Activated naive CD8-positive, alpha-beta T cell treated with anti-CD3 and anti-CD28 coated beads, Interleukin-2, amount 10 ng/mL, durations not matched to agents 7 days and 5 days (primary cell): ENCODE data around the gene SLC10A7. TPM values are rescaled to one million over a fixed set of nuclear protein-coding genes. Genes with fewer than 3 reads are reported as not detected.

Experiments
- ATAC-seq: fragments of 150-1000 bp; cut with Tn5 transposase; one replicate; pipeline ENCODE4 v1.10.0; 2021; ENCODE audit warnings: low read depth, moderate library complexity
- POLR2A ChIA-PET: fragments of 350-600 bp; sonication (Branson Sonifier 250); formaldehyde crosslinking; loops from one replicate; lab custom pipeline; 2021; ENCODE audit warnings: antibody characterized with exemption; lab: Charles Lee
- DNase-seq: peaks from one replicate; pipeline ENCODE4 v3.0.0; 2021
- H3K27ac Mint-ChIP-seq: one replicate; pipeline ENCODE4 v1.8.0; 2022; ENCODE audit warnings: mild to moderate bottlenecking, mixed read lengths
- H3K27me3 Mint-ChIP-seq: one replicate; pipeline ENCODE4 v1.8.0; 2022; ENCODE audit warnings: mild to moderate bottlenecking, moderate library complexity, mixed read lengths
- H3K36me3 Mint-ChIP-seq: one replicate; pipeline ENCODE4 v1.8.0; 2021; ENCODE audit warnings: mild to moderate bottlenecking, mixed read lengths
- H3K4me1 Mint-ChIP-seq: one replicate; pipeline ENCODE4 v1.8.0; 2021; ENCODE audit warnings: mixed read lengths
- H3K4me3 Mint-ChIP-seq: one replicate; pipeline ENCODE4 v1.8.0; 2022; ENCODE audit warnings: mild to moderate bottlenecking, moderate library complexity, mixed read lengths
- H3K9me3 Mint-ChIP-seq: one replicate; pipeline ENCODE4 v1.8.0; 2021; ENCODE audit warnings: mixed read lengths
- total RNA-seq, 2 experiments: library from RNA; stranded (reverse); gene quantifications; one replicate each; pipeline ENCODE4 v1.2.3, GENCODE V29; 2021

SLC10A7 gene
- total RNA-seq, 2 experiments from 2014 or later, result 19.5 to 19.7 TPM

DNA sequence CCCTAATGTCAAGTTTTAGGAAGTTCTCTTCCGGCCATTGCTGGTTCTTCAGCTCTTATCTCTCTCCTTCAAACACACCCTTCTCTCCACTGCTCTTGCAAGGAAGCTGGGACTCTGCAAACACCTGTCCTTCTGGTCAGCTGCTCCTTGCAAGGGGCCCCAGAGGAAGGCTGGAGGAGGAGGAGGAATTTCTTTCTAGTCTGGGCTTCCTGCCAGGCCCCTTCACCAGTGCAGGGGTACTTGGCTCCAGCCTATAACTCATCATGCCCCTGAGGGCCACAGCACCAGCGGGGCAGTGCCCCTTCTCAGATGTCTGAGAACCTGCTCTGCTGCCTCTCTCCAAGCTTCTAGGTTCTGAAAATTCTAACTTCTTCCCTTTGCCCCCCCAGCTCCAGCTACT lies 260.7 kb downstream of the SLC10A7 start:
- no peak overlapping the region for H3K4me3 Mint-ChIP-seq
- no peak for ATAC-seq
- no peaks in the 10 kb centered on the region for H3K27me3 Mint-ChIP-seq
- POLR2A ChIA-PET, result no interaction called here
- H3K27ac Mint-ChIP-seq, result no peak overlapping the region
- no peaks in the 10 kb centered on the region for H3K9me3 Mint-ChIP-seq
- no peak for DNase-seq
- H3K36me3 Mint-ChIP-seq, result peaks cover 10% of the 10 kb centered on the region
- H3K4me1 Mint-ChIP-seq, result no peaks in the 10 kb centered on the region

DNA sequence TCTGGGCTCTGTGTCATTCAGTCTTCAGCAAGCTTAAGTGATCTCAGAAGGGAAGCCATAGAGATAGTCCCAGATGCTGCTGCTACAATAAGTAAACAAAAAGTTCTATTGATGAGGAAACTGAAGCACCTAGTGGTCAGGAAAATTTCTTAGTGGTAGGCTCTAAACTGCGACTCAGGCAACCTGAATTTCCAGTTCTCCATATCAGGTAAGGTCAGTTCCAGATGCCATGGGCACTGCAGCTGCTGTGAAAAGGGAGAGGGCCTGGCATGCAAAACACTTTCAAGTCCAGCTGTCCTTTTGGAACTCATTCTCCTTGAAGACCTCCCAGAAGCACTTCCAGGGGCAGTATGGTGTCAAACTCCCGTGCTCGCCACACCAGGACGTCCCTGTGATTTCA lies 261.2 kb downstream of the SLC10A7 start:
- H3K27me3 Mint-ChIP-seq, result no peaks in the 10 kb centered on the region
- H3K4me3 Mint-ChIP-seq, result no peak overlapping the region
- no peaks in the 10 kb centered on the region for H3K4me1 Mint-ChIP-seq
- peaks cover 10% of the 10 kb centered on the region for H3K36me3 Mint-ChIP-seq
- ATAC-seq (no peak), DNase-seq (no peak)
- POLR2A ChIA-PET, result no interaction called here
- H3K9me3 Mint-ChIP-seq, result no peaks in the 10 kb centered on the region
- no peak overlapping the region for H3K27ac Mint-ChIP-seq

DNA sequence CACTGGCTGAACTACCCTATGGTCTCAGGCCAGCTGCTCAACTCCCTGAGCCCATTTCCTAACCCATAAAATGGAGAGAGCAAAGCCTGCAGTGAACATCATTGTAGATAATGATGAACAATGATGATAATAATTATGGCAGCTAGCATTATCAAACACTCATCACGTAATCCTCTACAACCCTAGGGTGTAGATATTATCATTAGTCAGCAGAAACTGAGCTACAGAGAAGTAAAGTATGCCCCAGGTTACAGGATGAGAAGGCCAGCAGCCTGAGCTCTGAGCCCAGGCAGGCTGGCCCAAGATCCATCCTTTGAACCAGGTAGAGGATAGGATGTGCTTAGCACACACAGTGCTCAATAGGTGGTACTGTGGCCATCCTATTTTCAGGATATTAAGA lies 264.2 kb downstream of the SLC10A7 start:
- Mint-ChIP-seq H3K36me3 (peaks cover 7% of the 10 kb centered on the region), H3K9me3 (no peaks in the 10 kb centered on the region), H3K4me3 (no peak overlapping the region), H3K27ac (no peak overlapping the region), H3K4me1 (no peaks in the 10 kb centered on the region), H3K27me3 (no peaks in the 10 kb centered on the region)
- DNase-seq (no peak), ATAC-seq (no peak)
- POLR2A ChIA-PET, result no interaction called here

DNA sequence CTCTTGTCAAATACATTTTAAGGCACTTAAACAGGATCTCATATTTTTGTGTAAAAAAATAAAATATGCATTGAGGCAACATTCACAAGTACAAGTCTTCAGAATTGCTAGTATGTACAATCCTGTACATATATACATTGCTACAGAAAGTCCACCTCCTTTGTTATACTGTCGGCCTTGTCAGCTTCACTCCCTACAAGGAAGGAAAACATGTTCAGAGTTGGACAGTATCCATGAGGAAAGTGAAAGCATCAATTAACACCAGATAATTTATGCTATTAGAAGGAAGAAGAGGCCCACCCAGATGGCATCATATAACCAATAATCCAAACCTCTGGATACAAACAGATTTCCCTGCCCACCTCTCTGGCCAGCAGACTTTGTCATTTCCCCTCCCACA lies 265.4 kb downstream of the SLC10A7 start:
- no peaks in the 10 kb centered on the region for H3K27me3 Mint-ChIP-seq
- H3K27ac Mint-ChIP-seq, result no peak overlapping the region
- no peaks in the 10 kb centered on the region for H3K4me1 Mint-ChIP-seq
- peaks cover 11% of the 10 kb centered on the region for H3K36me3 Mint-ChIP-seq
- POLR2A ChIA-PET, result no interaction called here
- no peak for ATAC-seq
- DNase-seq, result no peak
- H3K4me3 Mint-ChIP-seq, result no peak overlapping the region
- H3K9me3 Mint-ChIP-seq, result no peaks in the 10 kb centered on the region

DNA sequence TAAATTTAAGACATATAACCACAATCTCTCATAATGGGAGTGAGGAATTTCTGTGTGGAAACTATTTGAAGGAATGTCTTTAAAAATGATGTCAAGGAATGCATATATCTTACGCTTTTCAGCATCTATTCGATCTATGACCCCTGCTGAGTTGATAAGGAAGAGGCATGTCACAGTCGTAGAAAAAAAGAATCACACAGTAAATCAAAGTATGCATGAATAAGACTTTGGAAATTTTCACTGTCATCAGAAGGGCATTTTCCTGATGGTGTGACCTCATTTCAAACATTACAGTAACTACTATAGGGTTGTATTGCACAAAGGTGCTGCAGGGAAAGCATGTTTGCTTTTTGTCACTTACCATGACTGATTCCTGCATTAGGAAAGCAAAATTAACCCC lies 265.9 kb downstream of the SLC10A7 start:
- ATAC-seq (no peak), DNase-seq (no peak)
- Mint-ChIP-seq H3K4me3 (no peak overlapping the region), H3K27me3 (no peaks in the 10 kb centered on the region), H3K36me3 (peaks cover 11% of the 10 kb centered on the region), H3K27ac (no peak overlapping the region), H3K4me1 (no peaks in the 10 kb centered on the region), H3K9me3 (no peaks in the 10 kb centered on the region)
- POLR2A ChIA-PET, result no interaction called here

DNA sequence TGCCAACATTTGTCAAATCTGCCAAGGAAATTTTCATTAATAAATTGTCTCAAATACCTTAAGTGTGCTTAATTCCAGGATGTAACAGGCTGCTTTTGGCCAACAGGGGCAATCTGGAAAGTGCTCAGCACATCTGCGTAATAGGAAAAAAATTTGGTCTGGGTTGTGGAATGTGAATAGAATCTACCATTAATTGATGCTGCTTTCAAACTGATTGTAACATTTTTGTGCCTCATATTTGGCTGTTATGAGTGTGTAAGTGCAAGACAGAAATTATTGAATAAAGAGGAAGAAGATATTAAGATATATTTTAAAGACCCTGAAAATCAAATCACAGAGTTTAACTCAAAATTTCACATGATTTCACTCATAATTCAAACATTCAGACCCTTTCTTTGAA lies 266.3 kb downstream of the SLC10A7 start:
- Mint-ChIP-seq H3K4me3 (no peak overlapping the region), H3K4me1 (no peaks in the 10 kb centered on the region), H3K36me3 (peaks cover 11% of the 10 kb centered on the region), H3K27me3 (no peaks in the 10 kb centered on the region), H3K9me3 (no peaks in the 10 kb centered on the region), H3K27ac (no peak overlapping the region)
- POLR2A ChIA-PET, result no interaction called here
- ATAC-seq, result no peak
- DNase-seq, result no peak

DNA sequence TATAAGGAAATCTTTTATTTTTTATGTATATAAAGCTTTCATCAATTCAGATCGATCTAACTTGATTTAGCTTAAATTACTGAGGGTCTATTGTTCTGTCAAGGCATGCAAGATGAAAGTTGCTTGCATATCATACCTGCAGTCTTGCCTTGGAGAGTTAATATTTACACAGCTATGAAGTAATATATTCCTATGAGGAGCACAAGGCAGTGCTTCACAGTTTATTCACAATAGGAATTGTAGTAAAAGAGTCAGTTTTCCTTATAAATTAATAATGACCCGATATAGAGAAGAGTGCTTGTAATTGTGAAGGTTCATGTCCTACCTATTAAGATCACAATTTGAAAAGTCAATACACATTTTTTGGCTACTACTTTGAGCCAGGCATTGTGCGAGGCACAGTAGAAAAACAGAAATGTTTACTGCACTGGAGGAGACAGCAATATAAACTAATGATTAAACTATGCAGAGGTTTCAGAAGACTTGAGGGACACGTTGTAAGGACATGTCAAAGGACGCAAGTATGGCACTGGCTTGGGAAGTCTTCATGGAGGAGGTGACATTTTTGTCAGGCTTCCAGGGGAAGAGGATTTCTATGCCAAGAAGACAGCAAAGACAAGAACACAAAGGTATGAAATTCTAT lies 268.6 kb downstream of the SLC10A7 start:
- Mint-ChIP-seq H3K4me3 (no peak overlapping the region), H3K9me3 (no peaks in the 10 kb centered on the region), H3K27me3 (no peaks in the 10 kb centered on the region), H3K27ac (no peak overlapping the region), H3K4me1 (no peaks in the 10 kb centered on the region), H3K36me3 (peaks cover 6% of the 10 kb centered on the region)
- ATAC-seq (no peak), DNase-seq (no peak)
- POLR2A ChIA-PET, result no interaction called here

DNA sequence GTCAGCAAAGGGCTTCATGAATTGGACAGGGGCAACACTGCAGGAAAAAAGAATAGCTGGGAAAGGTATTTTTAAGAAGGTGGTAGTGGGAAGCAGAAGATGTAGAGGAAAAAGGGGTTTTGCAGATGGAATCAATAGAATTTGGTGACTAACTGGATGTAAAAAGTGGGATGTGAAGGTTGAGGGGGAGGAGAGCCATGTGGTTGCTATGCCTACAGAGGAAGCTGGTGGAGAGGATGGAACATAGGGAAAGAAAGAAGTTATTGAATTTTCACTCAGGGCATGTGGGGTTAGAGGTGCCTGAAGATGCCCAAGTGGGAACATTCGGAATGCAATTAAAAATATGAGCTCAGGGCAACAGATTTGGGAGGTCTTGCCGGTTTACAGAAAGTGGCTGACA lies 274.4 kb downstream of the SLC10A7 start:
- no peak for ATAC-seq
- Mint-ChIP-seq H3K4me3 (no peak overlapping the region), H3K27ac (no peak overlapping the region), H3K9me3 (no peaks in the 10 kb centered on the region), H3K27me3 (no peaks in the 10 kb centered on the region), H3K4me1 (peaks cover 5% of the 10 kb centered on the region), H3K36me3 (peaks cover 6% of the 10 kb centered on the region)
- POLR2A ChIA-PET, result no interaction called here
- no peak for DNase-seq

DNA sequence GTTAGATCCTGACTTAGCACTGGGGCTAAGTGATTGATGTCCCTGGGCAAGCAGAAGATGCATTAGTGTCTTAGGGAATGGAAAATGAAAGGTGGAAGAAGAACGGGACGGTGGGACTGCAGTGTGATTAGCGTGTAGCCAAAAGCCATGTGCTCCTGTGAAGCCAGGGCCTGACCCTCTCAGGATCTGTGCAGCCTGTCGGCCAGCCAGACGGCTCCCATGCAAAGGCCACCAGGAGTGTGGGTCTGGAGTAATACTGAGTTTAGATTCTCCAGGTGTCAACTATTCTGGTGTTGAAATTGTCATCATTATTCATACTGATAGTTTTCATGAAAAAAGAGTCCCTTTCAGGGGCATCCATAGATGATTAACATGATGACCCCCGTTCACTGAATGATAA lies 275.4 kb downstream of the SLC10A7 start:
- H3K4me1 Mint-ChIP-seq, result peaks cover 8% of the 10 kb centered on the region
- ATAC-seq, result no peak
- no peak overlapping the region for H3K27ac Mint-ChIP-seq
- DNase-seq, result no peak
- POLR2A ChIA-PET, result no interaction called here
- H3K9me3 Mint-ChIP-seq, result no peaks in the 10 kb centered on the region
- H3K4me3 Mint-ChIP-seq, result no peak overlapping the region
- peaks cover 2% of the 10 kb centered on the region for H3K36me3 Mint-ChIP-seq
- H3K27me3 Mint-ChIP-seq, result no peaks in the 10 kb centered on the region

DNA sequence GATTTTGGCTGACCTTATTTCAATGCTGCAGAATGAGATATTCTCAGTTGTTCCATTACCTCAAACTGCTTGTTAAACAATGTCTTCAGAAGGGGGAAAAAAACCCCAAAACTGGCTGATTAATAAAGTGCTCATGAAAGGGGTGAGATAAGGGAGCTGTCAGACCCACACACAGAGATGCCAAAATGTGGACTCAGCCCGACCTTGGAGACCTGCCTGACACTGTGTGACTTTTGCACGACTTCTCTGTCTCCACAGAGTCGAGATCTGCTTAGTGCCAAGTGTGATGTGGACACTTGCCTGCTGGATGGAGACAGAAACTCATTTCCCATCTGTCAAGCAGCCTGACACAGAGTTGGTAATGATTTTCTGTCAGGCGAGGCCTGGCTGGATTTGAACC lies 275.9 kb downstream of the SLC10A7 start:
- DNase-seq (no peak), ATAC-seq (no peak)
- Mint-ChIP-seq H3K27me3 (no peaks in the 10 kb centered on the region), H3K36me3 (peaks cover 2% of the 10 kb centered on the region), H3K4me3 (no peak overlapping the region), H3K9me3 (no peaks in the 10 kb centered on the region), H3K4me1 (peaks cover 8% of the 10 kb centered on the region), H3K27ac (no peak overlapping the region)
- POLR2A ChIA-PET, result no interaction called here

DNA sequence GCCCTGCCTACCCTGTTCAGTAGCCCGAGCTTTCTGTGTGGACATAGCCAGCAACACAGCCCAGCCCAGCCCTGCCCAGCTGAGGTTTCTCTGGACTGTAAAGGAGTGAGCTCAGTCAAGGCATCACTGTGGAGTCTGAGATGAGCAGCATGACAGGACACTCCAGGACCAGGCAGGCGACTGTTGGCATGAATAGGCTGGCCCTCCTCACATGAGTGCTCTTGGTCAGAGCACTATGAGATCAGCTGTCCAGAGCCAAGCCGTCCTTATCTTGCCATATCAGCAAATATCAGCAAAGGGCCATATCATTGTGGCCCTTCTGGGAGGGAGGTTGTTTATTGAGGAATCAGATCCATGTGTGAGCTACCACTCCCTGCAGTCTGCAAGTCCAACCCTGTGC lies 276.5 kb downstream of the SLC10A7 start:
- H3K36me3 Mint-ChIP-seq, result peaks cover 2% of the 10 kb centered on the region
- no peak overlapping the region for H3K27ac Mint-ChIP-seq
- H3K27me3 Mint-ChIP-seq, result no peaks in the 10 kb centered on the region
- ATAC-seq (no peak), DNase-seq (no peak)
- H3K4me1 Mint-ChIP-seq, result peaks cover 8% of the 10 kb centered on the region
- POLR2A ChIA-PET, result no interaction called here
- no peaks in the 10 kb centered on the region for H3K9me3 Mint-ChIP-seq
- H3K4me3 Mint-ChIP-seq, result no peak overlapping the region

DNA sequence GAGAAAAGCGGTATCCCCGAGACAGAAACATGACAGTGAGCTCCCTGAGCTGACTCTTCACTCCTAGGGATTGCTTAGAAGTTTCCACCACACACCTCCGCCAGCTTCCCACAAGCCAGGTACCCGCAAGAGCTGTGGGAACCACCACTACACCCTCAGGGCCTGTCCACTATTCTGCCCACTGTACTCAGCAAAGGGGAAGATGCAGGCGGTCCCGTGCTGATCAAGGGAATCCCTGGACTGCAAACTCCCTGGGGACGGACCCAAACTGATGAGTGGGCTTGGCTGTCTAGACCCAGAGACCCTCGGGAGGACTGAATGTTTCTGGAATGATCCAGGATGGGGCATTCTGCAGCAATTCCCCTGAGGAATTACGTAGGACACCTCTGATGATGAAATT lies 277.2 kb downstream of the SLC10A7 start:
- Mint-ChIP-seq H3K4me1 (peaks cover 8% of the 10 kb centered on the region), H3K4me3 (no peak overlapping the region), H3K27me3 (no peaks in the 10 kb centered on the region), H3K36me3 (no peaks in the 10 kb centered on the region), H3K9me3 (no peaks in the 10 kb centered on the region), H3K27ac (no peak overlapping the region)
- no peak for DNase-seq
- ATAC-seq, result no peak
- POLR2A ChIA-PET, result no interaction called here

DNA sequence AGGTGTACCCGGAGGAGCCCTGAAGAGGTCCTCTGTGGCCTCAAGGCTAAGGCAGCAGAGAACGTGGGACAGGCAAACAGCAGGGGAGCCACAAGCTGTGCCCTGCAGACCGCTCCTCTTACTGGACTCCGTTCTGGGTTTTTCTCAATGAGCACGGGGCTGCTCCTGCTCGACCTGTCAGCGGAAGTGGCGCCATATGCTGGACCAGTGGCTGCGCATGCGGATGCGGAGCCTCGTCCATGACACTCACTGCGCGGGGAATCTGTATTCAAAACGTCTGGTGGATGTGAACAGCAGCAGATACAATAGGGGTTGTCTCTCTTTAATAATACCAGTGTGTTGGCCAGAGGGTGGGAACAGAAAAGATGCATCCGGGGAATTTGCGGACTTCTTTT lies 277.9 kb downstream of the SLC10A7 start:
- ATAC-seq, result no peak
- POLR2A ChIA-PET, result no interaction called here
- no peak for DNase-seq
- H3K4me1 Mint-ChIP-seq, result peaks cover 8% of the 10 kb centered on the region
- H3K27me3 Mint-ChIP-seq, result no peaks in the 10 kb centered on the region
- H3K36me3 Mint-ChIP-seq, result no peaks in the 10 kb centered on the region
- H3K27ac Mint-ChIP-seq, result no peak overlapping the region
- H3K4me3 Mint-ChIP-seq, result no peak overlapping the region
- no peaks in the 10 kb centered on the region for H3K9me3 Mint-ChIP-seq

DNA sequence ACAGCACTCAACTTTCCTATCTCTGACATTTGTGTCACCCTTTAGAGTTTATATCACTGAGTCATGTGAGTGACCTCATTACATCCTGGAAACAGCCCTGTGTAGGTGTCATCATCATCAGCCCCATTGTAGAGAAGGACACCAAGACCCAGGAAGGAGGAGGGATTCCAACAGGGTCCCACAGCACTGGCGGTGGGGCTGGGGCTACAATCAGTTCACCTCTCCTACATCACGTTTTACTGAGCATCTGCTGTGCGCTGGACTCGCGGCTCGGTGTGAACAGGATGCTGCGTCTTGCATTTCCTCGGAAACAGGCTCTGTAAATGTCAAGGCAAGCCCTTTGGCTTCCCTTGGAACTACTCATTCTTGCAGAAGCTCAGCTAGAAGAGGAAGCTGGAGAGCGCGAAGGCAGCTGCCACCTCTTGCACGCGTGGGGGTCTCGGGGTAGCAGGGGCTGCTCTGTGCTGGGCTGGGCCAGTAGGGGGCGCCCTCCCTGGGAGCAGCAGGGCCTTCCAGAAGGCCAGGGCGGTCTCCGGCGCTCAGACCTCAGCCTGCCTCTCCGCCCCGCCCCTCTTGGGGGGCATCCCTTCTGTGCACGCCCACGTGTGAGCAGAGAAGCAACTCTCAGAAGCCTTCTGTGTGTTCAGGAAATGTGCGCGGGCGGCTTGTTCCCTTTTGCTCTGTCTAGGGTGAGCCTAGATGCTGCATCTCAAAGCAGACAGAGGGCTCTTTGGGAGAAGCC lies 278.4 kb downstream of the SLC10A7 start:
- peak; percentile 69 for DNase-seq
- ATAC-seq, result peak; percentile 66
- Mint-ChIP-seq H3K27ac (peak overlapping the region; percentile 31), H3K27me3 (no peaks in the 10 kb centered on the region), H3K9me3 (no peaks in the 10 kb centered on the region), H3K4me1 (peaks cover 8% of the 10 kb centered on the region), H3K4me3 (peak overlapping the region; percentile 67), H3K36me3 (no peaks in the 10 kb centered on the region)
- POLR2A ChIA-PET, result no interaction called here
